ENCODE results near the gene TP53AIP1.

TP53AIP1 gene

DNA sequence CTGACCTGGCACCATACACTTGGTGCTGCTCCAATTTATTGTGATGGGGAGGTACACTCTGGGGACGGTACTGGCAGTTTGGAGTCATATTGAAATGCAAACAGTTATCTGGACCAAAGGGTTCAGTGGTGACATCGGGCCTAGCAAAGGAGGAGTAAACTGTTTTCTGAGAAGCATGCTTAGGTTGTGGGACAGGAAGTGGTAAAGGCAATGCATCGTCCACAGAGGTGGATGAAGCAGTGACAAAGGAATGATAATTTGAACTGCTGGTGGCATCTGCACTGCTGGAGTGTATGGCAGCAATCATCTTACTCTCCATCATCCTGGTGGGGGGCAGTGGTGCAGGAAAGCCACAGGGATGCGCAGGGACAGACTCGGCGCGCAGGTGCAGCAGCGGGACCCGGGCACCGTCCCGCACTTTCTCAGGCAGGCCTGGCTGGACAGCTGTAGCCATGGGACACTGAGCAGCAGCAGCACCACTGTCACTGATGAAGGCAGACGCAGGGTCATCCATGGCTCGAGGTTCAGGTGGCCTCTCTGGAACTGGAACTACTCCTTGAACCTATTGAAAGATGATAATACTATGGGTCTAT, 28.0 kb upstream of the TP53AIP1 start:
- H3K9me3 ChIP-seq, result no peaks in the 10 kb centered on the region
- H3K27me3 ChIP-seq, result no peaks in the 10 kb centered on the region
- intact Hi-C loops (cut with DNase I; ENCODE audit: low total_unique reads), result no loop called here
- H3K27ac ChIP-seq, result no peak overlapping the region
- no peak for DNase-seq
- no peak overlapping the region for H3K4me3 ChIP-seq
- TF ChIP-seq, protein P1, sequence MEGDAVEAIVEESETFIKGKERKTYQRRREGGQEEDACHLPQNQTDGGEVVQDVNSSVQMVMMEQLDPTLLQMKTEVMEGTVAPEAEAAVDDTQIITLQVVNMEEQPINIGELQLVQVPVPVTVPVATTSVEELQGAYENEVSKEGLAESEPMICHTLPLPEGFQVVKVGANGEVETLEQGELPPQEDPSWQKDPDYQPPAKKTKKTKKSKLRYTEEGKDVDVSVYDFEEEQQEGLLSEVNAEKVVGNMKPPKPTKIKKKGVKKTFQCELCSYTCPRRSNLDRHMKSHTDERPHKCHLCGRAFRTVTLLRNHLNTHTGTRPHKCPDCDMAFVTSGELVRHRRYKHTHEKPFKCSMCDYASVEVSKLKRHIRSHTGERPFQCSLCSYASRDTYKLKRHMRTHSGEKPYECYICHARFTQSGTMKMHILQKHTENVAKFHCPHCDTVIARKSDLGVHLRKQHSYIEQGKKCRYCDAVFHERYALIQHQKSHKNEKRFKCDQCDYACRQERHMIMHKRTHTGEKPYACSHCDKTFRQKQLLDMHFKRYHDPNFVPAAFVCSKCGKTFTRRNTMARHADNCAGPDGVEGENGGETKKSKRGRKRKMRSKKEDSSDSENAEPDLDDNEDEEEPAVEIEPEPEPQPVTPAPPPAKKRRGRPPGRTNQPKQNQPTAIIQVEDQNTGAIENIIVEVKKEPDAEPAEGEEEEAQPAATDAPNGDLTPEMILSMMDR (IDR thresholded peaks at IDR 0.05), result no peak
- H3K4me1 ChIP-seq, result no peaks in the 10 kb centered on the region
- H3K36me3 ChIP-seq, result peaks cover 48 to 75% (median 58%) of the 10 kb centered on the region in 3 donors

DNA sequence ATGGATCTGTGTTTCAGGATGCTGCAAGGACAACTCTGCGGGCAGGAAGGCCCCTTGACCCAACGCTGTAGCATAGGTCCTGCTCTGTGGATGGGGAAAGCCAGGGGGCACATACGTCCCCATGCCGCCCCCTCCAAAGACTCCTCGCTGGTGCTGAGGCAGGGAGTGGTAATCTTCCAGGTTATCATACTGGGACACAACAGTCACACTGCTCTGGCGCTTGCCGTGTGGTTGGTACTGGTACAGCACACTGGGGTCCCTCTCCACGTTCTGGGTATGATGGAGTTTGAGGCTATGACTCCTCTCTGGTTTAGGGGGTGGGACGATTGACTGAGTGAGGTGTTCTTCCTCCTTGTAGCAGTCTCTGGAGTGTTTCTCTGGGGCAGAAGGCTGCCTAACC, 26.2 kb upstream of the TP53AIP1 start:
- H3K4me3 ChIP-seq, result no peak overlapping the region
- H3K4me1 ChIP-seq, result no peaks in the 10 kb centered on the region
- no peaks in the 10 kb centered on the region for H3K27me3 ChIP-seq
- TF ChIP-seq, protein P1 (IDR thresholded peaks at IDR 0.05), result no peak
- no peak overlapping the region for H3K27ac ChIP-seq
- intact Hi-C loops (cut with DNase I; ENCODE audit: low total_unique reads), result no loop called here
- H3K36me3 ChIP-seq, result peaks cover 36 to 57% (median 46%) of the 10 kb centered on the region in 3 donors
- H3K9me3 ChIP-seq, result no peaks in the 10 kb centered on the region
- DNase-seq, result no peak

DNA sequence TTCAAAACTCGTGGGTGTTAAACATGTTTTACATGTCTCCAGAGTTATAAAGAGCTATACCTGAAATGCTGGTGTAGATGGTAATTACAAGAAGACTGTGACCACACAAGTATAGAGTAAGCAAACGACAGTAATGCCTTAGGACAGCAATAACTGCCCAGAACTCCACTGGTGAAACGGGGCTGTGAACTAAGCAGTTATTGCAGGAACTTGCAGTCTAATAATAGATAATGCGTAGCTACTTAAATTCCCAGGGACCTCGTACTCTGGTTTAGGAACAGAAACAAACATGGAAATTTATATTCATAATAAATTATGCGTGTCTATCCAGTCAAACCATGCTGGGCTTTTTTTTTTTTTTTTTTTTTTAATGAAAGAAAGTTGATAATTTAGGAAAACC, 24.9 kb upstream of the TP53AIP1 start:
- Histone ChIP-seq H3K9me3 (no peaks in the 10 kb centered on the region), H3K36me3 (peaks cover 22 to 44% (median 33%) of the 10 kb centered on the region in 3 donors), H3K4me3 (no peak overlapping the region), H3K27me3 (no peaks in the 10 kb centered on the region), H3K27ac (no peak overlapping the region), H3K4me1 (no peaks in the 10 kb centered on the region)
- DNase-seq, result no peak
- TF ChIP-seq, protein P1 (IDR thresholded peaks at IDR 0.05), result no peak
- intact Hi-C loops (cut with DNase I; ENCODE audit: low total_unique reads), result no loop called here

DNA sequence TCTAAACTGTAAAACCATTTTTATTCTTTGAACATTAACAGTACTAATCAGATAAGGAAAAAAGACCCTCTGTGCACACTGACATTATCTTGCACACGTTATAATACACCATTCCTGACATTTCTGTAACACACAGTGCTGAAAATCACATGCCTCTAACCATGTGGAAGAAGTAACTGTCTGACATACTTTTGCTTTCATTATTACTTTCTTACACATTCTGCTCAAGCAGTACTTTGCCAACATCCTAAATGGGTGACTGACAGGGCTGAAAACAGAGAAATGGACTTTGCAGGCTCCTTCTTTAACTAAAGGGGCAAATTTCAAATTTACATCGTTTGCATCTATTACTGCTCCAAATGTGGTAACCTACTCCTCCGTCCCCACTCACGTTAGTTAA, 22.8 kb upstream of the TP53AIP1 start:
- Histone ChIP-seq H3K27ac (no peak overlapping the region), H3K9me3 (no peaks in the 10 kb centered on the region), H3K36me3 (peaks cover 7 to 23% (median 17%) of the 10 kb centered on the region in 3 donors), H3K4me3 (no peak overlapping the region), H3K27me3 (no peaks in the 10 kb centered on the region), H3K4me1 (no peaks in the 10 kb centered on the region)
- TF ChIP-seq, protein P1 (IDR thresholded peaks at IDR 0.05), result no peak
- intact Hi-C loops (cut with DNase I; ENCODE audit: low total_unique reads), result no loop called here
- DNase-seq, result no peak

DNA sequence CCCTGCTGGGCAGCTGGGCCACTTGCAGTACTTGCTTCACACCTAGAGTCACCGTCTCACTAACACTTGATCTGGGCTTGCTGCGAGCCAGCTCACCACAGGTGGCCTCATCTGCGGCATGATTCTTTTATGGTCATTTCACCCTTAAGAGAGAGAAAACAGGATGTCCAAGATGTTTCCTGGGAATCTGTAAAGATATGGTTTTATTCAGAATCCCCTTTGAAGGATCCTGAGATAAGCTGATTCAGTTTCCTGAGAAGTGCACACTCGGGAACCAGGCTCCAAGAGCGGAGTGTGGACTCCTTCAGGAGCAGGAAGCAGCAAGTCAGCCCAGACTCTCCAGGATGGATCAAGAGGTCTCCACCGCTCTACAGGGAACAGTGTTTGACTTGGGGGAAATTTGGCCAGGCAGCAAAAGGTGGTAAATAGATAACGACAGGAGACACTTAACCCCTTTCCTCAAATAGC, 21.8 kb upstream of the TP53AIP1 start:
- TF ChIP-seq, protein P1 (IDR thresholded peaks at IDR 0.05), result no peak
- DNase-seq, result no peak
- H3K27ac ChIP-seq, result no peak overlapping the region

More for the DNA sequence above, 21.8 kb upstream of the TP53AIP1 start:
- Histone ChIP-seq H3K4me3 (no peak overlapping the region), H3K9me3 (no peaks in the 10 kb centered on the region), H3K27me3 (no peaks in the 10 kb centered on the region), H3K4me1 (no peaks in the 10 kb centered on the region), H3K36me3 (peaks cover 0 to 13% (median 7%) of the 10 kb centered on the region in 3 donors)
- intact Hi-C loops (cut with DNase I; ENCODE audit: low total_unique reads), result no loop called here
